Ureter (tissue), 1 donor: ENCODE results near the gene USP2. TPM values are rescaled to one million over a fixed set of nuclear protein-coding genes. Genes with fewer than 3 reads are reported as not detected.

Experiments
- DNase-seq: peaks from one replicate; pipeline ENCODE4 v3.0.0-alpha.2; 2020; ENCODE audit warnings: low spot score
- total RNA-seq: library from RNA; stranded (reverse); gene quantifications from one replicate; pipeline ENCODE4 v1.2.4, GENCODE V29; 2023
- donor health status: DM: yes; HTN: yes; CAD: no.

The USP2 gene
- total RNA-seq, 1 donor from 2014 or later: 4.8 TPM

GRCh38 chr11:119323532-119324033, 57.9 kb downstream of the USP2 start:
- DNase-seq: no peak

- no peak for DNase-seq
Observed at GRCh38 chr11:119322921-119323531, 58.5 kb downstream of the USP2 start.

GRCh38 chr11:119322360-119322739, 59.1 kb downstream of the USP2 start:
- no peak for DNase-seq

- DNase-seq: no peak
Observed at GRCh38 chr11:119320776-119321524, 60.5 kb downstream of the USP2 start.

DNA sequence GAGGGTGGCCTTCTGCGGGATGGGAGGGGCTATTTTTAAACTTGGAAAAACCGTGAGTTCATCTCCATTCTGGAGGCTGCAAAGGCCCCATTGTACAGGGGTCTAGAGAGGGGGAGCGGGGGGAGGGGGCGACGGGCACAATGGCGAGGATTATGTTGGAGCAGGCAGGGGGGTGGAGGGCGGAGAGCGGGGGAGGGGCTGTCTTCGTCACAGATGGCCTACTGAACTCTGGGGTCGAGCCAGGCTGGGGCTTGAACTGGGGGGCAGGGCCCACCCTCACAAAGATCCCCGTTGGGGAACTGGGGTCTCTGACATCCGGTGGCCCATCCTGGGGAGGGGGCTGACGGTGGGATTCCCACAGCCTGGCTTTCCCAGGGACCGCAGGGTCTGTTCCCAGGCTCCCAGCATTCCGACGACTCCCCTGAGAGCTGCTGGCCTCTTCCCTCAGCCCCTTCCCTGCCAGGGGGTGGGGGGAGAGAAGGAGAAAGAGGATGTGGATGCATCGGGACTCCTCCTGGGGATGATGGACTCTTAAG, 61.2 kb downstream of the USP2 start:
- no peak for DNase-seq

DNA sequence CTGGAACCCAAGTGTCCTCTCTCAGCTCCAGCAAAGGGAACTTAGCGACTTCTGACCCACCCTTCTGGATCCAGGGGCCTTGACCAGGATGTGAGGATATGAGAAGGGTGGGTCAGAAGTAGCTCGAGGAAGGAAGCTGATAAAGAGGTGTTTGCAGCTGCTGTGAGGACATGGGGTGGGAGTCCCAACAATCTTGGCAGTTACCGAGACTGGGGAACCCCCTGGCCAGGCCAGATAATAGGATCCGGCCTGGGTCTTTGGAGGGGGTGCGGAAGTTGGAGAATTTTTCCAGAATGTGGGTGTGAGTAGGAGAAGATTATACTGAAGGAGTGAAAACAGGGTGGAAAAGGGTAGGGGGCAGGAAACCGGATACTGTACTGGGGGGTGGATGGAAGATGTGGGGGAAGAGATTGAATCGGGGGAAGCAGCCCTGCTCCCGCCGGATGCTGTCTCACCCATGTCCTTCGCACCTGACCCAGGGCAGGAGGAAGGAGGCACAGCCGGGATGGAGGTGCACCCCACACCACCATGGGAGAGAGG, 61.7 kb downstream of the USP2 start:
- no peak for DNase-seq

- DNase-seq: no peak
Observed at GRCh38 chr11:119319136-119319699, 62.3 kb downstream of the USP2 start.

DNA sequence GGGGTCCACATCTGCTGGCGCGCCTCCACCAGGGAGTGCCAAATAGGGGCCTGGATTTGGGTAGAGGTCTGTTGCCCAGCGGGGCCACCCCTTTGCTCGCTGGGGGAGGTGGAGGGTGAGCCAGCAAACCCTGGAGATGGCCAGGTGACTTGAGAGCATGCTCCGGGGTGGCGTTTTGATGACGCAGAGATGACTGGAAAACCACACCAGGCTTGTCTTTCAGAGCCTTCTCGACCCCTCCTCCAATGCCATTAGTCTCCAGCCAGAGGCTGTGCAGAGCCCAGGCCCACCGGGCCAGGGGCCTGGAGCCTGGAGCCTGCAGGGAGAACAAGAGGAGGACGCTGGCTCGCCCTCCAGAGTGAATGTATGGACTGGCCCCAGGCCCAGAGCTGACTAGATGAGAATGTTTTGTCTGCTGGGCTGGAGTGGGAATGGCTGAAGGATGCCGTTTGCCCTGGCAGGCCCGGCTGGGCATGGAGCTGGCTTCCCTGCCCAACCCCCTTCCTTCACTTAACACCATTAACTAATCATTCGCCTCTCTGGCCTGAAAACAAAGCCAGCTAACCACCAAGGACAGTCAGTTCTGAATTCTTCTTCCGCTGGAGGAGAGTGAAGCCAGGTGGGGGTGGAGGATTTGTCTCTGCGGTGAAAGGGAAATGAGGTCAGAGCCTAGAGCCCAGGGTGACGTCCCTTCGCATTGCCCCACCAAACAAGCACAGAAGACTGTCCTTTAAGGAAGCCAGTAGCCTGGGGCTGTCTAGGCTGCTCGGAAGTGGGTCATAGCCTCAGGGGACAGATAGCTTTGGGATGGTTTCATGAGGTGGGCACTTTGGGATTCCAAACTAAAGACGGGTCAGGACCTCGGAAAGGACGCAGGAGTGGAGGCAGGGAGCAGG, 63.0 kb downstream of the USP2 start:
- no peak for DNase-seq

- no peak for DNase-seq
Observed at GRCh38 chr11:119317592-119318239, 63.8 kb downstream of the USP2 start.

- DNase-seq: no peak
Observed at GRCh38 chr11:119316729-119317591, 64.5 kb downstream of the USP2 start, which contains the start of gene MCAM. MCAM (minus strand) TSS chr11:119317130; CDS start chr11:119317101, 29 bp downstream.

DNA sequence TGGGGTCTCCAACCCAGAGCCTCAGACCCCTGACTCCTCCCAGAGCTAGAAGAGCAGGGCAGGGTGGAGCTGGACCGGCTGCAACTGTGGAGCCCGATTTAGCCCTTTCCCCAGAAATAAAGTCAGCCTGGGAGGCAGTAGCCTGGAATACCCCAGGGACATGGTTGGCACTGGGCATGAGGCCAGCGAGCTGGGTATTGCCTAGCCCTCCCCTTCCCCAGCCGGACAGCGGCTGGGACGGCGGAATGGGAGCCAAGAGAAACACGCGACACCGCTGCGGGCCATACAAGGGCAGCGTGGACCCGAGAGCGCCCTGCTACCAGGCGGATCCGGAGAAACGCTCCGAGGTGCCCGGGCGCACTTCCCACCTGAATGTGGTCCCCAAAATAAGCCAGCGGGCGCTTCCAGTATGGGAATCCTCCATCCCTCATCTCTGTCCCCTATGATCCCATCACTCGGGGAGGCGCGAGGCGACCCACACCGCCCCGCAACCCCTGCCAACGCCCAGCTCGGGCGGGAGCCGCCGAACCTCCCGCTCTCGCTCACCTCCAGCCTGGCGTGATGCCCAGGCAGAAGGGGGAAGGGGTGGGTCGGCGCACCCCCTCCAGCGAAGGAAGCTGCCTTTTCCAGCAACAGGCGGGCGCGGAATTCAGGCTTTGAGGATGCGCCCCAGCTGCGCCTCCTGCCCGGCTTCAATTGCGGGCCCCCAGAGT, 65.3 kb downstream of the USP2 start:
- DNase-seq: no peak

- no peak for DNase-seq
Observed at GRCh38 chr11:119315131-119316015, 66.1 kb downstream of the USP2 start.

- no peak for DNase-seq
Observed at GRCh38 chr11:119314726-119315125, 66.8 kb downstream of the USP2 start.

DNA sequence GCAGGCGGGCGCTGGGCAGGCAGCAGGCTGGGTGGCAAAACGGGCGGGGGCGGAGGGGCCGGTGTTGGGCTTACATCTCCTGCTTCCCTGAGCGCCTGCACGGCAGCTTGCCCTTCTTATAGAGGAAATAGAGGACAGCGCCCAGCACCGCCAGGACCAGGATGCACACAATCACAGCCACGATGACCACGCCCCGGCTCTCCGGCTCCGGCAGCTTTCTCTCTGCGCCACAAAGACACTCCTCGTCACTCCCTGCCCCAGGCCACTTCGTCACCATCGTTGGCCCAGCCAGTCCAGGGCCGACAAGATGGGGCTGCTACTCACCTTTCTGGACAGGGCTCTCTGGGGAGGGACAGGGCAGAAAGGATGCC, 70.8 kb downstream of the USP2 start:
- DNase-seq: no peak

GRCh38 chr11:119309953-119310681, 71.4 kb downstream of the USP2 start:
- DNase-seq: no peak

GRCh38 chr11:119309411-119309810, 72.1 kb downstream of the USP2 start:
- no peak for DNase-seq

GRCh38 chr11:119307974-119308373, 73.5 kb downstream of the USP2 start:
- no peak for DNase-seq

GRCh38 chr11:119307219-119307618, 74.3 kb downstream of the USP2 start:
- DNase-seq: no peak
